ENCODE data around the gene WDR49.

The WDR49 gene

DNA sequence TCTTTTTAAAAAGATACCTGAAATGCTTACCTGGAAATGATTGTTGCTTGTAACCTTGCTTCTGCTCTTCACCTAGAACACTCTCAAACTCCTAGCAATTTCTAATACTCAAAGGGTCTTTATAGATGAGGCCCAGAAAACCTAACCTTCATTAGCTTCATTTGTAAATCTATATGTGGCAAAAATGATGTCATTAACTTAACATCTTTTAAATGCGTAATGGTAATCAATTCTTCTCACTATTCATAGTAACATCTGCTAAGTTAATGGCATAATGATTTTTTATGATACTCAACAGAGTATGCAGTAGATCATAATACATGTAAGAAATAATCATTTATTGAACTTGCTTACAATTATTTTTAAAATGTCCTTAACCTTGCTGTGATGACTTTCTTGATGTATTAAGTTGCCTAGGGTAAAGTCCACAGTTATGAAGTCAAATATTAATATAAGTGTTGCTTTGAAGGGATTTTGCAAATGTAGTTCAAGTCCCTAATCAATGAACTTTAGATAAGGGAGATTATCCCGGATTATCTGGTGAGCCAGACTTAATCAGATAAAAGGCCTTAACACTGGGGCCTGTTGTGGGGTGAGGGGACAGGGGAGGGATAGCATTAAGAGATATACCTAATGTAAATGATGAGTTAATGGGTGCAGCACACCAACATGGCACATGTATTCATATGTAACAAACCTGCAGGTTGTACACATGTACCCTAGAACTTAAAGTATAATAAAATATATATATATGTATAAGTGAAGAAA, 169.8 kb downstream of the WDR49 start:
- no peak for DNase-seq

DNA sequence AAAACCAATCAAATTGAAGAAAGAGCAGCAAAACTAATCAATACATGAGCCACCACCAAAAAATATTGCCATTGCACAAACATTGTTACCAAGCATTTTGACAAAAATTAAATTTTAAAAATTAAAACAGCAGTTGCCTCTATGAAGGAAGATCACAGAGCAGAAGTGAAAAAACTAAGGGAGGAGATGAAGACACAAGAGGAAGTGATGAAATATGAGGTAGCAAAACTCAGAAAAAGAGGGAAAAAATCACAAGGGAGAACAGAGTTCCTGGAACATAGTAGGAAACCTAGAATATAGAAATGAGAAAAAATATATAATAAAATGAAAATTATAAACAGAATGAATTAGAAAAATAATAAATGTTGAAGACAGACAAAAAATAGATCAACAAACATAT, 172.6 kb downstream of the WDR49 start:
- no peak for DNase-seq

DNA sequence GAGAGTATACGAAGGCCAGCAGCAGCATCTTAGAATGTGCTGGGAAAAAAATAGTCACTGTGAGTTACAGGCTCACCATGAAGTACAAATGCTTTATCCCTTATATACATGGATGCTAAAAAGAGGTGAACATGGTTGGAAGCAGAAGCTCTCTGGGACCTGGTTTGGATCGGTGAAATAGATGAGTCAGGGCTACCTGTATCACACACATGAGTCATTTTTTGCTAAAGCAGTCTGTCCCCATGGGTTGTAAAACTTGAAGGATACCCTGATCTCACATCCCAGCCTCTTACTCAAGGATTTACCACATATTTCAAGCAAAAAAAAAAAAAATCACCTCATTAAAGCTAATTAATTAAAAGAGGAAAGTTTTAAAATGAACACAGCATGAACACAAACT, 173.0 kb downstream of the WDR49 start:
- DNase-seq: no peak

DNA sequence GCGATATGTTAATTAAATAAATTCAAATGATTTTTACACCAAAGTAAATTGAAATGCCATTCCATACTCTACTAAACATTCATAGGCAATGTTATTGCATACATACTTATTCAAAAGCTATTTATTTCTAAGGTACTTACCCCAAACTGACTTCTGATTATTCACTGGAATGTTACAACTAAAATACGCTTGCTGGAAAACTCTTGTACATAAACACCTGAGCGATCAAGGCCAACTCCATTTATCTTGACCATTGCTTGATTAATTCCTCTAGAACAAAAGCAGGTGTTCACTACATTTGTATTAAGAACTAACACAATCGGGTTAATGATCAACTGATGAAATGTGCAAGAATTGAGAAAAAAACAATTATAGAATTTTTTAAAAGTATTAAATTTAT, 179.9 kb downstream of the WDR49 start, which contains the start of gene SERPINI2:
TSS of gene SERPINI2 (minus strand) at position 180 of the 400 bp plus-strand sequence. CDS start 2,208 bp downstream, outside the sequence.
- DNase-seq: no peak

DNA sequence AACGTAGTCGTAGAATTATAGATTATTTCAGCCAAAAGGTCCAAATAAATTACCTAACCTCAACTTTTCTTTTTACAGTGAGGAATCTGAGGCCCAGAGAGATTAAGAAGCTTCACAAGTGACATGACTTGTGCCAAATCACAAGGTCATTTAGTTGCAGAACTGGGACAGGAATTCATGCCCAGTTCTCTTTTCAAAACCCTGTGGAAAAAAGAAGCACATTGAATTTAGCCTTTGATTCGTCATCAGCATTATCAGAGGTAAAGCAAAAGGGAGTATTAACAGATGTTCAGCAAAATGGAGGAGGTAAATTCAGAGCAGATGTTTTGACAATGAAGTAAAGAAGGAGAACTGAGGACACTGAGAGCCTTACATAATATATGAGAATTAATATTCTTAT, 184.4 kb downstream of the WDR49 start:
- DNase-seq: no peak

DNA sequence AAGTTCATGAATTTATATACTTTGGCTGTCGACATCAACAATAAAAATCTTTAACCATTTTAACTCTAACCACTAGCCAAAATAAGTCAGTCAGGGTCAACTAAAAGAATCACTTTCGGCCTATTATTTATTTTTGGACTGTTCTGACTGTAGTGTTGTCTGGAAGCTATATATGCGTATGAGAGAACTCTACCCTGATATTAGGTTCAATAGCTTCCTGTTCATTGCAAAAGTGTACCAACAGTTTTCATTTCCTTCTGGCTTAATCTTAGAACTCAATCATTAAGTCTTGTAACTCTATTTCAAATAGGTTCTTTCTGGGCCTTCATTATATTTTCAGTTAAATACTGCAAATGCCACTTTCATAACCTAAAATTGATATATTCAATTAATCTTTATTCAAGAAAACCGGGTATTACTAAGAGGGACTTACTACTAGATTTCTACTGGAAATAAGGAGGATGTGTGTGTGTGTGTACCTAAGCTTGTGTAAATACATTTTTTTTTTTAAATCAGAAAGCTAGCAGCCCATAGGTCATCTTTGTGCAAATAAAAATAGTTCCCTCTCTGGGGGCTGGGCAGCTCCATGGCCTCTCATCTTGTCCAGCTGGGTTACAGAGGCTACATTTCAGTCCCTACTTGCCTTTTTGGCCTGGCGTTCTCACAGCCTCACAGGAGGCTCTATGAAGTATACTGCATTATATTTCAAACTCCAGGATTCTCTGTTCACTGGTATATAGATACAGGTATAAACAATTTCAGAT, 185.7 kb downstream of the WDR49 start:
- DNase-seq: no peak

DNA sequence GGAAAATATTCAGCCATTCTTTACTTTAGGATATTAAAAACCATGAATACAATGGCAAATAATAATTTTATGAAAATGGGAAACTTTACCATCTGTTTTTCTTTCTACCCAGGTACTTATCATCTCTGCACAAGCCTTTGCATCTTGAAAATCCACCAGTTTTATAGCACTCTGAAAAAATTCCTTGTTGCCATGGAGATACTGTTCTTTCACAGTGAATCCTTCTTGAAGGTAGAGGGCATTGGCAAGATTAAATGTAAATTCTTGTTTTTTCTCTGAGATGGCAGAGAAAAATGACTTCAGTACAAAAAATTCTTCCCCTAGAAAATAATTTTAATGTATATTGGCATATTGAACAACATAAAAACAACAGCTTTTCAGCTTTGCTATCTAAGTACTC, 186.8 kb downstream of the WDR49 start:
- DNase-seq: no peak

DNA sequence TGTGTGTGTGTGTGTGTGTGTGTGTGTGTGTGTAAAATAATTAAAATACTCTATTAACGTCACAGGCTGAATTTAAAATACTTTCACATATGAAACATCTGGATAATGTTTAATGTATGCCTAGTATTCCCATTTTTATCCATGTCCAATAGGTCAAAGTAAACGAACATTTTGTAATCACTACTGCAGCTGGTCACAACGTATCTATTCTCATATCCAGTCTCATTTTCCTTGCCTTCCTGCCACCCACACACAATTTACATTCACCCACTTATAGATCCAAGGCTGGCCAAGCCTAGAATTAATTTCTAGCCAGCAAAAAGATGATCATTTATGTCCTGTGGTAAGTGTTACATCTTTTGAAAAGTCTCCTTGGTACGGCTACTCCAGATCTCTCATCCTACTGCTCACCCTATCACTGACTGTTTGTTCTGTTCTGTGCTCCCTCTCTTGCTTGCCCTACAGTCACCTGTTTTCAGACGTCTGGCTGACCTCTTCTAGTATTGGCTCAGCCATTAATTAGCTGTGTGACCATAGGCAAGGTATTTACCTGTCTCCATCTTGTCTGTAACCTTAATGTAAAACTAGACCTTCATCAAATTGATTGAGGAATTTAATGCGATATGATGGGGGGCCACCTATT, 197.5 kb downstream of the WDR49 start:
- DNase-seq: no peak

DNA sequence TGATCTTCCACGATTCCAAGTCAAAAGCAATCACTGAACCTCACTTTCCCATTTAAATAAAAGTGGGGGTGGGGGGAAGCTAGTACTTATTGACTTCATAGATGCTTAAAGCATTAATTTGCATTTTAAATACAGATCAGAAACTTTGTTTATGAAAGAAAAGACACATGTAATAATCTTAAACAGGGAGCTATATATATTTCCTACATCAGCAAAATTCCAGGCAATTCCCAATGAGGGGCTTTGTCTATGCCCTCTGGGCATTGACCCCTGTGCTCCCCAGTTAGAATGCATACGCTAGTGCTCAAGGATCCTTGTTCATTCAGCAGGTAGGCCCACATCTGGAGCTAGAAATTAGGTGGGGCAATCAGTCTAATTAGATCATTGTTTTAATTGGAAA, 199.9 kb downstream of the WDR49 start:
- DNase-seq: no peak

DNA sequence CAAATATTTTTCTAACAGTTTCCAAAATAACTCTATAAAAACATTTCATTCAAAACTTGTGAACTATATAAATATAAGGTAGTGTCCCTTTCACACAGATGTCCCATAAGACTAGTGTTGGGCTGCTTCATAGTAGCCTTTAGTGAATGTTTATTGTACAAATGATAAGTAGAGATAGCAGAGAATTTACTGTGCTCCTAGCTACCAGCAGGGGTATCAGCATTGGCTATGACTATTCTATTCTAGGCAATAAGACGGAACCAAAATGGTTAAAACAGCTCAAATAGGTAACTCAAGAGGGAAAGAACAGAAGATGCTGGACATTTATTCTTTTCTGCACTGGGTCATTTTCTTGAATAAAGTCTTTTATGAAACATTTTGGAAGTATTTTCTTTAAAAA, 202.5 kb downstream of the WDR49 start:
- no peak for DNase-seq

DNA sequence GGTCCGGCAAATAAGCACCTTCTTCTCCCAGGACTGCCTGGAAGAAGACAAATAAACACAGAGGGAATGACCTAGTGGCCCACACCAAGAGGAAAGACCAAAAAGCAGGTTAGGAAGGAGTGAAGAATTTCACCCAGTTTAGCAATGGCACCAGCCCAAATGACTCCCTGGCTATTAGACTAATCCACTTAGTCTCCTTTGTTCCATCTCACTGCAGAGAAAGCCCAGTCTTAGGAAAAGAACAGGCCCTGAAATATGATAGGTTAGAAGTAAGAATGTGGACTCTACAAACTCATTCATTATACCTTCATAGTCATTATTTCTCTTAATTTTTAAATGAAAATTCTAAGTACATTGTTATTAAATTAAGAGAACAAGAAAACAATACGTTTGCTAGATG, 203.1 kb downstream of the WDR49 start:
- DNase-seq: no peak

DNA sequence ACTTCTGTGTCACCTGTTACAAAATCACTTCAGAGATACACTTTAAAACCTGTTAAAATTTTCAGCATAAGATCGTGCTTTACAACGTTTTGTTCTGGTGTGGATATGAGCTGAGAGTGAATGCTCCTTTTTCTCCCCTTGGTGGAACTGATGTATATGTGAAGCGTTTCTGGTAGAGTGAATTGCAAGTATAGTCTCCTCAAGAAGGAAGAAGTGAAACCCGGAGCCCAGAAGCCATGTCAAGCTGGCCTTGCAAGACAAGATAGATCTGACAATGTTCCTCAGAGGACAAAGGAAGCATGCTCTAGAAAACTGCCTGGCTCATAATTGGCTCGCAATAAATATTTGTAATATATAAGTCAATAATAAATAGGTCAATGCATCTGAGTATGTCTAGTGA, 203.5 kb downstream of the WDR49 start:
- DNase-seq: no peak

DNA sequence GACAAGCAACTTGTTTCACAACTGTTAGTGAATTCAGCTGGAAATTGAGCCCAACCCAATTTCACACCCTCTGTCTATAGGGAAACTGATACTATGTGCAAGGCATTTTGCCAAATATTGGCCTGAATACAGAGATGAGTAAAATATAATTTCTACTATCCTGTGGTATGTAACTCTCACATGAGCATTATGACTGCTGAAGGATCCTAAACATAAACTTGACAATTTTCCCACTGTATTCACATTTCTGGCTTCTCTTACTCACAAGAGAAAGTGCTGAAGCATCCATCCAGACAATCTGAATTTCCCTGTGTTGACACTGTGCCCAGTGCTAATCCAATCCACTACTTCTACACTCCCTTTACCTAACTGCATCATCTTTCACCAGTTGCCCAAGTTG, 208.3 kb downstream of the WDR49 start:
- DNase-seq: no peak

DNA sequence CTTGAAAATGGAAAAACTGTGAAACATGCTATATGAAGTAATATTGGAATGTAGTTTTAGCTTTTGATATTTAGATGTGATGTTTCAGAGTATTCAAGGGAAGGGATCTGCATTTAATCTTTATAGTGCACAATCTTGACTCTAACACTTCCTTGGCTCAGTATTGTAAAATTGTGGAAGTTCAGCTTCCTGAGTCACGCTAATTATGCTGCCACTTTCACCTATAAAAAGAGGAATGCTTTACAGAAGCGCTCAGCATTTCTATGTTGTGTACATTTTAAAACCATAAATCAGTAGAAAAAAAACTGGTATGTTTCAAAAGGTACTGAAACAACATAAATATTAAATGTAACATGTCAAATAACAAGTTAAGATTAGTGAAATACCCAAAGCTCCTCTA, 212.5 kb downstream of the WDR49 start:
- no peak for DNase-seq

DNA sequence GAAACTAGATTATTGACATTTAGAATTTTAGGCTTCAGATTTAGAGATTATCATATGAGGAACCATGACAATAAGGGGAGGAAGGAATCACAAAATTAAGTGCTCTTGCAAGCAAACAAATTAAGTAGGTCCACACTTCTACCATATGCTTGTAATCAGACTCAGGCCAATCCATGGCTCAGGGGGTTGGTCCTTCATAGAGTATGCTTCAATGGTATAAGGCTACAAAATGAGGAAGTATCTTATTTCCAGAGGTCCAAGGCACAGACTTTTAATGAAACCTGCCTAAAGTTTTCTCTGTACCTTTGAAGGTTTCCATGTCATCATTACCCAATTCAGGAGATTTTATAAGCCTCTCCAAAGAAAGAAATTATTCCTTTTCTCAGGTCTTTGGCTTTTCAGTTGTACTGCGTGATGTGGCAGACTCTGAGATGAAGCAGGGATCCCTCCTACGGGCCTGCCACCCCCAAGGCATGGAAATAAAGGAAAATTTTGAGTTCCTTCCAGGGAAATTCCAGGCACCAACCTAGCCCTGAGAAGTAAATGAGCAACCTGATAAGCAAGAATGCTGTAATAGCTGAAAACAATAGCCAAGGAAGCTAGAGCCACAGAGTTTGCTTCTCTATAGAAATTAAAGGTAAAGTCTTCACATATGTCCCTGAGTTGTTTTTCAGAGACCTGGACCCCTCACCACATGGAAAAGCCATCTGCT, 216.2 kb downstream of the WDR49 start:
- no peak for DNase-seq
